Lung (tissue), 12 donors: ENCODE results near the gene COL4A1. TPM values are rescaled to one million over a fixed set of nuclear protein-coding genes. Genes with fewer than 3 reads are reported as not detected.

Experiments used
- ATAC-seq: fragments of 200-7000 bp; cut with Tn5 transposase; one replicate; pipeline ENCODE4 v1.9.1; 2020; ENCODE audit warnings: moderate number of reproducible peaks; ENCODE audit not compliant: insufficient read depth, low FRiP score
- DNase-seq, 3 donors: peaks; one replicate each; pipeline ENCODE4 v3.0.0-alpha.2; 2013 to 2017
- H3K27ac ChIP-seq, 2 donors: one replicate each; pipeline ENCODE4 v1.5.1; 2013; ENCODE audit warnings: mild to moderate bottlenecking in 2 of 2, moderate library complexity in 2 of 2, control low read depth in 1 of 2, inconsistent platforms in 1 of 2, low read depth in 1 of 2, low read length in 1 of 2
- H3K27me3 ChIP-seq, 3 donors: one replicate each; pipeline ENCODE4 v1.5.1; 2013; ENCODE audit warnings: low read length in 2 of 3; ENCODE audit not compliant: control insufficient read depth in 3 of 3, insufficient read depth in 3 of 3
- H3K36me3 ChIP-seq, 4 donors: one replicate each; pipeline ENCODE4 v1.5.1; 2013; ENCODE audit warnings: low read length in 4 of 4, mild to moderate bottlenecking in 1 of 4, moderate library complexity in 1 of 4; ENCODE audit not compliant: control insufficient read depth in 4 of 4, insufficient read depth in 4 of 4
- H3K4me1 ChIP-seq, 5 donors: one replicate each; pipeline ENCODE4 v1.5.1; 2013; ENCODE audit warnings: low read length in 5 of 5, mild to moderate bottlenecking in 2 of 5, moderate library complexity in 1 of 5; ENCODE audit not compliant: control insufficient read depth in 5 of 5, insufficient read depth in 5 of 5
- H3K4me3 ChIP-seq: one replicate; pipeline ENCODE4 v1.5.1; 2013; ENCODE audit warnings: mild to moderate bottlenecking, control low read depth, moderate library complexity
- H3K9ac ChIP-seq, 2 donors: one replicate each; pipeline ENCODE4 v1.5.1; 2013; ENCODE audit warnings: low read length in 2 of 2, control low read depth in 1 of 2; ENCODE audit not compliant: insufficient read depth in 1 of 2
- H3K9me3 ChIP-seq, 4 donors: one replicate each; pipeline ENCODE4 v1.5.1; 2013; ENCODE audit warnings: low read length in 3 of 4, mild to moderate bottlenecking in 1 of 4, moderate library complexity in 1 of 4; ENCODE audit not compliant: control insufficient read depth in 4 of 4, insufficient read depth in 3 of 4
- WGBS, 2 donors: extraction: QIAGEN DNeasy Blood & Tissue Kit; methylation state at CpG; one replicate each; pipeline ENCODE4 v1.1.7; 2013; 5-methylcytosine and 5-hydroxymethylcytosine counted together
- polyA plus RNA-seq, 2 donors: library from polyadenylated mRNA; stranded (reverse); fragments of 200-250 nt; gene quantifications; one replicate each; pipeline ENCODE4 v1.2.1, GENCODE V29; 2013
- total RNA-seq, 2 donors: library from RNA; depleted of rRNA in 1 of 2; stranded (reverse); fragments of >200 nt in 1 of 2; gene quantifications; one replicate each; pipeline ENCODE4 v1.2.1, GENCODE V29; 2014 to 2021
- TF ChIP-seq, protein P1 (sequence below): IDR thresholded peaks from 2 replicates; pipeline ENCODE4 v1.5.1; 2012; ENCODE audit warnings: mild to moderate bottlenecking; ENCODE audit errors: control extremely low read depth, extremely low read depth
- donor health status: control.
- donor health status: control.
- donor health status: Bipolar disorder and iron deficiency.
- donor health status: healthy.
- donor health status: DM: yes; HTN: yes; CAD: no.

Gene COL4A1
- total and polyA plus RNA-seq, 4 donors = 114 to 1,051 (median 318) TPM

- Histone ChIP-seq H3K27ac (peak overlapping the region; percentile 27 to 79), H3K4me1 (peaks cover 27 to 67% (median 33%) of the 10 kb centered on the region in 5 donors), H3K9me3 (no peaks in the 10 kb centered on the region), H3K36me3 (peaks cover 0 to 3% (median 0%) of the 10 kb centered on the region in 4 donors), H3K27me3 (no peaks in the 10 kb centered on the region), H3K9ac (no peak overlapping the region), H3K4me3 (no peak overlapping the region)
- TF ChIP-seq, protein P1, sequence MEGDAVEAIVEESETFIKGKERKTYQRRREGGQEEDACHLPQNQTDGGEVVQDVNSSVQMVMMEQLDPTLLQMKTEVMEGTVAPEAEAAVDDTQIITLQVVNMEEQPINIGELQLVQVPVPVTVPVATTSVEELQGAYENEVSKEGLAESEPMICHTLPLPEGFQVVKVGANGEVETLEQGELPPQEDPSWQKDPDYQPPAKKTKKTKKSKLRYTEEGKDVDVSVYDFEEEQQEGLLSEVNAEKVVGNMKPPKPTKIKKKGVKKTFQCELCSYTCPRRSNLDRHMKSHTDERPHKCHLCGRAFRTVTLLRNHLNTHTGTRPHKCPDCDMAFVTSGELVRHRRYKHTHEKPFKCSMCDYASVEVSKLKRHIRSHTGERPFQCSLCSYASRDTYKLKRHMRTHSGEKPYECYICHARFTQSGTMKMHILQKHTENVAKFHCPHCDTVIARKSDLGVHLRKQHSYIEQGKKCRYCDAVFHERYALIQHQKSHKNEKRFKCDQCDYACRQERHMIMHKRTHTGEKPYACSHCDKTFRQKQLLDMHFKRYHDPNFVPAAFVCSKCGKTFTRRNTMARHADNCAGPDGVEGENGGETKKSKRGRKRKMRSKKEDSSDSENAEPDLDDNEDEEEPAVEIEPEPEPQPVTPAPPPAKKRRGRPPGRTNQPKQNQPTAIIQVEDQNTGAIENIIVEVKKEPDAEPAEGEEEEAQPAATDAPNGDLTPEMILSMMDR = no peak
- ATAC-seq = no peak
- DNase-seq = no peak
- 65 to 71% methylated on average over 20 to 21 of the region's 21 CpGs for WGBS, 2 donors
Measured at GRCh38 chr13:110301606-110302553, 5.1 kb downstream of the COL4A1 start.

DNA sequence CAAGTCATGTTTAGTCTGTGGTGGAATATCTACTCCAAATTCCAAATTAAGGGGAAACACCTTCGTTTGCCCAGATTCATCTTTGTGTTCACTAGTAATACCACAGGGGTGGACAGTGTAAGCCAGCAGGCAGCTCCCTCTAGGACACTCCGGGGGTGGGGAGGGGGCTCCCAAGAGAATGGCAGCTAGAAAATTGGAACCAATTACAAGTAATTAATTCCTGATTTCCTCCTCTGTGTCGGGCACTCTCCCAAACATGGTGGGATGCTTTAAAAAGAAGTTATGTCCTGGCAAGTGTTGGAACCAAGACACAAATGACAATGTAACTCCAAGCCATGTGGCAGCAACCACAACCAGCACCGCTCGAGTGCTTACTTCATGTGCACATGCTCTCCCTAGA, 5.9 kb downstream of the COL4A1 start:
- WGBS, 2 donors = 49 to 56% methylated on average over 5 of the region's 5 CpGs
- H3K27me3 ChIP-seq = no peaks in the 10 kb centered on the region
- ATAC-seq = no peak
- TF ChIP-seq, protein P1 = no peak
- DNase-seq = no peak
- peak overlapping the region in 1 of 2 donors; percentile 27 for H3K27ac ChIP-seq
- H3K9ac ChIP-seq = no peak overlapping the region
- peaks cover 27 to 70% (median 38%) of the 10 kb centered on the region in 5 donors for H3K4me1 ChIP-seq
- peaks cover 0 to 3% (median 0%) of the 10 kb centered on the region in 4 donors for H3K36me3 ChIP-seq
- H3K4me3 ChIP-seq = no peak overlapping the region
- no peaks in the 10 kb centered on the region for H3K9me3 ChIP-seq

DNA sequence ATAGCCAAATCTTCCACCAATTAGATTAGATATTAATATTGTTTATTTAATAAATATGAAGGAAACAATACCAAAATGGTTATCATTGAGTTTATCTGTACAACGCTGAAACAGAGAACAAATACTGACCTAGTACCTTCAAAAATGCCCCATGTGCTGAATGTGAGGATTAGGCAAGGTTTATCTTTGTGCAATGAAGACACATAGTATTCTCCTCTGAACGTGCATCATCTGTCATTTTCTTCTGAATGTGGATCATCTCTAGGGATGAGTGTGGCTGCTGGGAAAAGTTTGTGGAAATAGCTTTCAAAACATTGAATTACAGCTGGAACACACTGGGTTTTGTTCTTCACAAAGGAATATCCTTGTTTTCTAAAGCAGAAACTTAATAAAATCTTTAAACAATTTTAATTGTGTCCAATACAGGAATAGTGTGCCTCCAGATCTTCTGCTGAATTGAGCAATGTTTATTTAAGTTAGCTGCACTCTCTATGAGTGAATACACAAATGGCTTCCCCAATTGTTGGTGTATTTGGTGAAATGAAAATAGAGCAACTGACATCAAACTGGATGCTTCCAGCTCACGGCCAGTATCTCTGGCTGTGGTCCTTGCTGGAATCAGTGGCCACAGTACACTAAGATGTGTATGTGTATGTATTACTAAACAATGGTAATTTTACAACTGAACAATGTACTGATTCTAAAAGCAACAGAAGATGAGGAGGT, 6.7 kb downstream of the COL4A1 start:
- H3K9me3 ChIP-seq = no peaks in the 10 kb centered on the region
- peaks cover 27 to 62% (median 42%) of the 10 kb centered on the region in 5 donors for H3K4me1 ChIP-seq
- H3K36me3 ChIP-seq = peaks cover 0 to 3% (median 0%) of the 10 kb centered on the region in 4 donors
- no peak overlapping the region for H3K4me3 ChIP-seq
- 59 to 67% methylated on average over 3 of the region's 3 CpGs for WGBS, 2 donors
- no peaks in the 10 kb centered on the region for H3K27me3 ChIP-seq
- H3K27ac ChIP-seq = no peak overlapping the region
- no peak overlapping the region for H3K9ac ChIP-seq
- TF ChIP-seq, protein P1 = no peak
- no peak for ATAC-seq
- DNase-seq = no peak
